Activated CD8-positive, alpha-beta memory T cell treated with anti-CD3 and anti-CD28 coated beads for 4 hours (primary cell): ENCODE data around the gene CCDC90B.
"Not testable (repeated sequence)": the region's sequence is repeated elsewhere in the genome, so short reads cannot be mapped to it uniquely, and the experiment has no call there.

Experiments used
- DNase-seq, 2 donors: peaks; one replicate each; pipeline ENCODE4 v3.0.0-alpha.2; 2020; ENCODE audit warnings: low read depth in 2 of 2

Gene CCDC90B

DNA sequence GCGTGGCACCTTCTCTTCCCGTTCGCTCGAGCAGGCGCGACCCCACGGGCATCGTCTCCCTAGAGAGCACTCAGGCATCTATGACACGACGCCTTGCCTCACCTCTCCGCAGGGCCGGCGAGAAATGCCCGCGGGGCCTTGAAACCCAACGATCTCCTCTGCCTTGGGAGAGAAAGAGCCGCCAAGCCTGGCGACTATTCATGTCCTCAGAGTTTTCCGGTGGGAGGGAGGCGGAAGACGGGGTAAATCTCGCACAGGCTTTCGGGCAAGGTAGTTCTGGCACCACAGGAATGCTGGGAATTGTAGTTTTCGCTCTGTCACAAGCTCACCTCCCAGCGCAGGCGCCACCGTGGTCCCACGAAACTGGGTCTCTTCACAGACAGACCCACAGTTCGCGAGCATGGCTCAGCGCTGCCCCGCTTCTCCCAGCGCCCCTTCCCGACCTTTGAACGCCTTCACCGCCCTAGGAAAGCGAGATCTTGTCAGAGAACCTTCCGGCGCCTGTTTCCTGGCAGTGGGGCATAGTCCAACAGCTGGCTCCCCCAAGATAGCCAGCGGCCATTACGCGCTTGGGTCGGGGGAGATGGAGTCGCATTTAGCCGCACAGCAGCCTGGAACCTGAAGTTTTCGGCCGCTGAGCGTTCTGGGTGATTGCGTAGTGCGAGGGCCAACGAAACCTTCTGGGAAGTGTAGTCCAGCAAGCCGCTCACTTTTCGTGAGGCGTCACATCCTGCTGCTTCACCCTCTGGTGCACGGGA, at the start of gene CCDC90B:
Gene CCDC90B (minus strand): TSS at position 597 of the 758 bp plus-strand sequence. CDS start 395 bp downstream, at position 202.
- DNase-seq, result peak; percentile 85 to 89

- DNase-seq, result no peak
Measured at GRCh38 chr11:83335446-83336070, 49.4 kb upstream of the CCDC90B start.

DNA sequence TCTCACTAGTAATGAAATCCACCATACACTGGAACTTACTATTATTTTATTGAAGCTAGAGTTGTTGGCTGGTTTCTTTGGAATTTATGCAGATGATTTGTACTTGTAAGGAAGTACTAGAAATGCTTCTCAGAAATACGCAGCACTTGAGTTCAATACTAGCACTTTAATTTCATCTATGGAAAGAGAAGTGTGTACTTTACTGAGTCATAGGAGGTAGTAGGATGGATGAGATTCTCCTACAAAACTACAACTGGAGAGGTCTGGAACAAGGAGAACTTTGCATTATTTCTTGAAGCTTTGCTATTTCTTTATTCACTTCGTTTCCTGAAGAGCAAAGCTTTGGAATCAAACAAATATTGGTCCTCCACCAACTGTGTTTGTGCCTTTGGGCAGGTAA, 44.1 kb upstream of the CCDC90B start:
- DNase-seq, result no peak

DNA sequence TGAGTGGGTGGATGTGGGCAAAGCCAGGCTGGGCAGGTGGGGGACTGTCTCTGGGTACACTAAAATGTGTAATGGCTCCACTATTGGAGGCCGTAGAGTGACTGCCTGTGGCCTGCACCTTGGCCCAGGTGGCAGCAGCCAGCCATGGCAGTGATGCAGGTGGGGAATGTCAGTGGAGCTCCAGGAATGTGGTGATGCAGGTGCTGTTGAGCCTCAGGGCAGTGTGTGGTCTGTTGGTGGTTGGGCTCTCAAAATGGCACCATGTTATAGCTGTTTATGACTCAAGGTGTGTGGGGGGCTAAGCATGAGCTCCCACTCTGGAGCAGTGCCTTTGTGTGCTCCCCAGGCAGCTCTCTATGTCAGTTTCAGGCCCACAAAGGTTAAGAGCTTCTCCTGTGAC, 40.2 kb upstream of the CCDC90B start:
- no peak for DNase-seq

GRCh38 chr11:83319346-83319745, 33.2 kb upstream of the CCDC90B start:
- no peak for DNase-seq

- DNase-seq, result no peak
Measured at GRCh38 chr11:83318931-83319330, 32.8 kb upstream of the CCDC90B start.

DNA sequence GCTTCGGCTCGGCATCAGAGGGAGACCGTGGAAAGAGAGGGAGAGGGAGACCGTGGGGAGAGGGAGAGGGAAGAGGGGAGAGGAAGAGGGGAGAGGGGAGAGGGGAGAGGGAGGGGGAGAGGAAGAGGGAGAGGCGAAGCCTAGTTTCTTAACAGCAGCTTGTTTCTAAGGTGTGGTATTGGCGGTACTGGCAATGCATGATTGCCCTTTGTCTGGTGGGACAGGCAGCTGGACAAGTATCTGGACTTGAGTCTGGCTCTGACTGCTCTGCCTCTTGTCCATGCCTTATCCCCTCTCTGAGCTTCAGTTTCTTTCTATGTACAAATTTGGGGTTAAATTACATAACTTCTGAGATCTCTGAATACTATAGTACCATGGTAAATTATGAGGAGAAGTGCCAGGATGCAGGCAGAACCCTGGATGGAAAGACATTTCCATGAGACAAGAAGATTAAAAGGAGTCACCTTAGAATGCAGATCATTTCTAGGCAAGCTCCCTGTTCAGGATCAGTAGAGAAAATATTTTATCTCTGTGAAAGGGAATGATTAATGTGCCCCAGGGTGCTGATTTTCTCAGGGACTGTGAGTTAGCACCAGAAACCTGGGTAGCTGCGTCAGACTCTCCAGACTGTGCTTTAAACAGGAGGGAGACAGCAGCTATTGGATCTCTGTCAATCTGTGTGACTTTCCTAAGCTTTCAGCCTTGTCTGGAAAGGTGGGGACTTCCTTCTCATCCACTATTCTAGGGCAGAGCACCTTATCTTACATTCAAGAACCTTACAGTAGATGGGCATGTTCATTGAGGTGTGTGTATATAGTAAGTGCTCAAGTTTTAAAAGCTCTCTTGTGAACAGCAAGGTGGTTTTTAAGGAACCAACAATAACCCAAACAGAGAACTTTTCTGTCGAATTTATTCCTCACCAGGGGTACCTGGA, 31.9 kb upstream of the CCDC90B start:
- DNase-seq, result no peak

DNA sequence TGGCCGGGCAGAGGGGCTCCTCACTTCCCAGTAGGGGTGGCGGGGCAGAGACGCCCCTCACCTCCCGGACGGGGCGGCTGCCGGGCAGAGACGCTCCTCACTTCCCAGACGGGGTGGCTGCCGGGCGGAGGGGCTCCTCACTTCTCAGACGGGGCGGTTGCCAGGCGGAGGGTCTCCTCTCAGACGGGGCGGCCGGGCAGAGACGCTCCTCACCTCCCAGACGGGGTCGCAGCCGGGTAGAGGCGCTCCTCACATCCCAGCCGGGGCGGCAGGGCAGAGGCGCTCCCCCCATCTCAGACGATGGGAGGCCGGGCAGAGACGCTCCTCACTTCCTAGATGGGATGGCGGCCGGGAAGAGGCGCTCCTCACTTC, 30.7 kb upstream of the CCDC90B start:
- DNase-seq, result not testable (repeated sequence)

DNA sequence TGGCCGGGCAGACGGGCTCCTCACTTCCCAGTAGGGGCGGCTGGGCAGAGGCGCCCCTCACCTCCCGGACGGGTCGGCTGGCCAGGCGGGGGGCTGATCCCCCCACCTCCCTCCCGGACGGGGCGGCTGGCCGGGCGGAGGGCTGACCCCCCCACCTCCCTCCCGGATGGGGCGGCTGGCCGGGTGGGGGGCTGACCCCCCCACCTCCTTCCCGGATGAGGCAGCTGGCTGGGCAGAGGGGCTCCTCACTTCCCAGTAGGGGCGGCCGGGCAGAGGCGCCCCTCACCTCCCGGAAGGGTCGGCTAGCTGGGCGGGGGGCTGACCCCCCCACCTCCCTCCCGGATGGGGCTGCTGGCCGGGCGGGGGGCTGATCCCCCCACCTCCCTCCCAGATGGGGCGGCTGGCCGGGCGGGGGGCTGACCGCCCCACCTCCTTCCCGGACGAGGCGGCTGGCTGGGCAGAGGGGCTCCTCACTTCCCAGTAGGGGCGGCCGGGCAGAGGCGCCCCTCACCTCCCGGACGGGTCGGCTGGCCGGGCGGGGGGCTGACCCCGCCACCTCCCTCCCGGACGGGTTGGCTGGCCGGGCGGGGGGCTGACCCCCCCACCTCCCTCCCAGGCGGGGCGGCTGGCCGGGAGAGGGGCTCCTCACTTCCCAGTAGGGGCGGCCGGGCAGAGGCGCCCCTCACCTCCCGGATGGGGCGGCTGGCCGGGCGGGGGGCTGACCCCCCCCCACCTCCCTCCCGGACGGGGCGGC, 30.2 kb upstream of the CCDC90B start:
- not testable (repeated sequence) for DNase-seq

DNA sequence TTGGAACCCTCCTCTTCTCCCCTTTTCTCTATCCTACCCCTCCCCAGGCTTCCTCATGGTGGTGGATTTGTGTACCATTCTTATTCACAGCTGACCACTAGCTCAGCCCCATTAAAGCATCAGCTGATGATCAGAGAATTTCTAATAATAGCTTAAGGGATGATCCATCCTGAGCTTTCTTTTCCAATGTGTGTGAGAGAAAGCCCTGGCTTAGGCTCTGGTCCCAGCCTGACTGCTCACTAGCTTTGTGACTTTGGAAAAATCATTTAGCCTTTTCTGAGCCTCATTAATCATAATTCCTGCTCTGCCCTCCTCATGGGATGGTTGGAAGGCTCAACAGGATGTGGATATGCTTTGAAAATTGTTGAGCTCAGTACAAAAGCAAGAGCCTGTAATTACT, 26.3 kb upstream of the CCDC90B start:
- DNase-seq, result no peak

DNA sequence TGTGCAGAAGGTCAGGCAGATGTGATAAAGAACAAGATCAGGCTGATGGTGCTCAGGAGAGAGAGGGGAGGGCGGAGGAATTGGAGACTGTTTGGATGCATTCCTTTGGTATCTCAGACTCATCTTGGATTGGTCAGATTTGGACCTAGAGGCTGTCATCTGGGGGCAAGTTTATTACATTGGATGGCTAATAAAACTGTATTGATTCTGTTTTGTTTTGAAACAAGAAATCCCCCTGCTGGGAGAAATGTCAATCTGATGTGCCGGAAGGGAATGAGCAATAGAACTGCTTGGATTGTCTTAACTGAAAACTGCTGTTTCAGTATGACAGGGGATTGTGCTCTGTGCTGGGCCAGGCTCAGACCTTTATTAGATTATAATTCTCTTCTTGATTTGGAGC, 25.5 kb upstream of the CCDC90B start:
- DNase-seq, result no peak

GRCh38 chr11:83310718-83311117, 24.6 kb upstream of the CCDC90B start:
- DNase-seq, result no peak

GRCh38 chr11:83308536-83308935, 22.4 kb upstream of the CCDC90B start:
- DNase-seq, result not testable (repeated sequence)

DNA sequence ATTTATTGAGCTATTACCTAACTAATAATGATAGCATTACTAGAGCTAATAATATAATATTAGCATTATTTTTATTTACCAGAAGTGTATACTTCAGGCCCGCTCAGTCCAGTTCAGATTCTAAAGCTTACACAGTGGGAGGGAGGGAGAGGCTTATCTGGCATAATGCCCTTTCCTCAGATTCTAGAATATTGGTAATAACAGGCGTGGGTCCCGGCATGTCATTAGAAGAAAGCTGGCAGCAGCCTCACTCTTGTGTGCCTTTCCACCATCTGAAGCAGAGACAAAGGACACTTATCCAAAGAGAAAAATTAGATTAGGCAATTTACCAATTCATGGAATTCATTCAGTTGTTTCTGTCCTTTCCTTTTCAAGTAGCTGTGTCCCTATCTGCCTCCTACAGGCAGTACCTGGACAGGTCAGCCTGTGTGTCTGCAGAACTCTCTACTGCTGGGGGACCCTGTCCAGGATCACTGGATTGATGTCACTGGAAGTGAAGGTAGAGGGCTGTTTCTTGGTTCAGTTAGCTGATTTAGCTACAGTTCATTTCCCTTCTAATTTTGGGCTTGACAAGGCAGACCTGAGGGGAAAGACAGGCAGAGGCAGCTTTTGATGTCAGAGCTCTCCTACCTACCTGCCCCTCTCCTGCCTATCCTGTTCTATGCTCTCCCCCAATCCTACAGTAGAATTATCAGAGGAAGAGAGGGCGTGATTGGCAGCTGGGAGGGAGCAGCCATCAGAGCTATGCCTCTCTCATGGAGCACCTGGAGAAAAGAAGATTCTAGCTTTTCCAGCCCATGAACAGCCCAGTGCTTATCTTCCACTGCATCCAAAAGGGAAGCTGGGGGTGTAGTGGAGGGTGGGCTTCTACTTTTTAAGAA, 20.3 kb upstream of the CCDC90B start:
- DNase-seq, result no peak

GRCh38 chr11:83303316-83303715, 17.1 kb upstream of the CCDC90B start:
- DNase-seq, result no peak

DNA sequence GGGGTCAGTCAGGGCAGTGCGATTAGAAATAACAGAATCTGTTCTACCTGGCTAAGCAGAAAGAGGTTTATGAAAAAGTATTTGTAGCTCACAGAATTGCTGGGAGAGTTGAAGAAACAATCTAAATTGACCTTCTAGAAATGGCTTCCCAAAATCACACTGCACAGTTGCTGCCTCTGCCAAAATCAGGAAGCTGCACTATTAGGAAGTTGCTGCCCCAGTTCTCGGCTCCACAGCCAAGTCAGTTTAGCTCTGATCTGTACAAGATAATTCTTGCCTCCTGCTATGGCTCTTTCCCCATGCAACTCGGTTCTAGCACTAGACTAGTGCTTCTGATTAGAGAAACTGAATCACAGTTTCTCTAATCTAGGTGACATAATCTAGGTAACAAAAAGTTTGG, 16.0 kb upstream of the CCDC90B start:
- DNase-seq, result no peak

DNA sequence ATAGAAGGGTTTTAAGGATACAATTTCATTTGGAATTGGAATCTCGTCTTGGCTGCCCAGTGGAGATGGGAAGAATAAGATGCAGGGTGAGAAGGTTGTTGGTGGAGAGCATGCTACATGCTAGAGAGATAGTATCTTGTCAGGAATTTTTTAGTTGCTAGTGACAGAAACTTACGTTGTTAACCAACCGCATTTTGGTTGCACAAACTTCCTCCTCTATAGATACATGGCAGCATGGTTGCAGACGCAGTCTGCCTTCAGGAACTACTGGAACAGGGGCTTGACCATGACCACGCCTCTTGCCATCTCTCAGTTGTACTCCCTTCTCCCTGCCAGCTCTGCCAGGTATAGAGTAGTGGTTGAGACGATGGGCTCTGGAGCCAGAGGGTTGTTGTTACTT, 13.5 kb upstream of the CCDC90B start:
- no peak for DNase-seq

GRCh38 chr11:83294208-83294607, 8.0 kb upstream of the CCDC90B start:
- no peak for DNase-seq

DNA sequence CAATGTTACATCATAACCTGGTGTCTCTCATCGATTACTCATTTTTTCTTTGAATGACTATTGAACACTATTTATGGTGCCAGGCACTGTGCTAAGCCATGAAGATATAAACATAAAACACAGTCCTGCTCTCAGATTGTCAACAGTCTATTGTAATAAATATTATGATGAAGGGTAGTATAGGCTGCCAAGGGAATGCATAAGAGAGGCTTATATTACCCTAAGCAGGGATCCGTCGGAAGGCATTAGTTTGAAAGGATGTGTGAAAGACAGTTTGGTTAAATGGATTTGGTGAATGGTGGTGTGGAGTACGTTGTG, 7.2 kb upstream of the CCDC90B start:
- DNase-seq, result no peak

GRCh38 chr11:83292709-83293456, 6.7 kb upstream of the CCDC90B start:
- no peak for DNase-seq
